ENCODE measurements around the gene SLC26A6.

SLC26A6 gene

GRCh38 chr3:48635222-48636021, at the start of gene SLC26A6:
SLC26A6 (minus strand) TSS chr3:48635461; CDS start chr3:48635393, 68 bp downstream.
- H3K4me3 ChIP-seq (replicated peaks in 1 of 2; ENCODE audit: low read depth in 2 of 2, low read length in 2 of 2), result peak within 1 kb of the TSS; percentile 97 to 99
- peak; percentile 76 for TF ChIP-seq CTCF (IDR thresholded peaks at IDR 0.05; ENCODE audit: low read depth, low read length)
- peak; percentile 97 for DNase-seq (ENCODE audit: low read depth in 2 of 2)

- no peak for TF ChIP-seq CTCF (IDR thresholded peaks at IDR 0.05; ENCODE audit: low read depth, low read length)
- DNase-seq (ENCODE audit: low read depth in 2 of 2), result peak in 1 of 2 donors; percentile 35
- peak overlapping the region; percentile 28 to 95 for H3K4me3 ChIP-seq (replicated peaks in 1 of 2; ENCODE audit: low read depth in 2 of 2, low read length in 2 of 2)
Measured at GRCh38 chr3:48684480-48685143, 49.4 kb upstream of the SLC26A6 start.

- peak overlapping the region; percentile 28 to 95 for H3K4me3 ChIP-seq (replicated peaks in 1 of 2; ENCODE audit: low read depth in 2 of 2, low read length in 2 of 2)
- TF ChIP-seq CTCF (IDR thresholded peaks at IDR 0.05; ENCODE audit: low read depth, low read length), result no peak
- peak in 1 of 2 donors; percentile 27 for DNase-seq (ENCODE audit: low read depth in 2 of 2)
Measured at GRCh38 chr3:48684054-48684349, 48.7 kb upstream of the SLC26A6 start.

GRCh38 chr3:48682786-48683185, 47.5 kb upstream of the SLC26A6 start:
- TF ChIP-seq CTCF (IDR thresholded peaks at IDR 0.05; ENCODE audit: low read depth, low read length), result no peak
- DNase-seq (ENCODE audit: low read depth in 2 of 2), result no peak
- H3K4me3 ChIP-seq (replicated peaks in 1 of 2; ENCODE audit: low read depth in 2 of 2, low read length in 2 of 2), result no peak overlapping the region

GRCh38 chr3:48681974-48682610, 46.8 kb upstream of the SLC26A6 start:
- no peak for TF ChIP-seq CTCF (IDR thresholded peaks at IDR 0.05; ENCODE audit: low read depth, low read length)
- DNase-seq (ENCODE audit: low read depth in 2 of 2), result no peak
- H3K4me3 ChIP-seq (replicated peaks in 1 of 2; ENCODE audit: low read depth in 2 of 2, low read length in 2 of 2), result no peak overlapping the region

GRCh38 chr3:48681541-48681880, 46.2 kb upstream of the SLC26A6 start:
- no peak overlapping the region for H3K4me3 ChIP-seq (replicated peaks in 1 of 2; ENCODE audit: low read depth in 2 of 2, low read length in 2 of 2)
- no peak for TF ChIP-seq CTCF (IDR thresholded peaks at IDR 0.05; ENCODE audit: low read depth, low read length)

More at GRCh38 chr3:48681541-48681880, 46.2 kb upstream of the SLC26A6 start:
- DNase-seq (ENCODE audit: low read depth in 2 of 2), result no peak

Measured in cardiac fibroblast (primary cell).